HepG2 (cell line): ENCODE results near the gene SLC16A3.

ENCODE experiments used
- CHD2 ChIP-seq: IDR thresholded peaks from 2 replicates; pipeline ENCODE4 v1.6.1; 2011; ENCODE audit warnings: low read depth, low read length, improper control_type of control experiment
- HDAC1 ChIP-seq: sonication (generic); formaldehyde crosslinking; IDR thresholded peaks from 2 replicates; pipeline ENCODE4 v1.5.1; 2020; ENCODE audit warnings: mild to moderate bottlenecking, missing genetic modification reagents
- MAFK ChIP-seq, 2 experiments: IDR thresholded peaks in 1 of 2; conservative IDR thresholded peaks in 1 of 2; 2 replicates each; pipeline ENCODE4 v1.6.1; 2011; ENCODE audit warnings: improper control_type of control experiment in 2 of 2, low read length in 2 of 2
- POLR2A ChIP-seq, 2 experiments: IDR thresholded peaks; 2 replicates each; pipeline ENCODE4 v1.6.1; 2011; ENCODE audit warnings: low read depth in 2 of 2, low read length in 2 of 2, mild to moderate bottlenecking in 1 of 2, moderate library complexity in 1 of 2; ENCODE audit not compliant: insufficient read depth in 1 of 2
- SALL2 ChIP-seq: sonication (generic); formaldehyde crosslinking; IDR thresholded peaks from 2 replicates; pipeline ENCODE4 v1.8.1; 2023; ENCODE audit warnings: mild to moderate bottlenecking, missing genetic modification reagents, inconsistent platforms
- TGIF2 ChIP-seq: IDR thresholded peaks from 2 replicates; pipeline ENCODE4 v1.6.1; 2016; ENCODE audit warnings: control low read depth, missing compliant biosample characterization
- ZBTB21 ChIP-seq: sonication (generic); formaldehyde crosslinking; IDR thresholded peaks from 2 replicates; pipeline ENCODE4 v1.4.0; 2020; ENCODE audit warnings: missing genetic modification reagents
- ZBTB25 ChIP-seq: IDR thresholded peaks from 2 replicates; pipeline ENCODE4 v1.6.1; 2018; ENCODE audit warnings: missing genetic modification reagents
- ZNF616 ChIP-seq: sonication (generic); formaldehyde crosslinking; IDR thresholded peaks from 2 replicates; pipeline ENCODE4 v1.5.0; 2020; ENCODE audit warnings: low read depth, mild to moderate bottlenecking, missing genetic modification reagents
- TF ChIP-seq, protein P1 (sequence below): sonication (generic); formaldehyde crosslinking; IDR thresholded peaks from 2 replicates; pipeline ENCODE4 v1.5.0; 2020; ENCODE audit warnings: mild to moderate bottlenecking, missing genetic modification reagents, moderate library complexity
- TF ChIP-seq, protein P2 (sequence below): sonication (generic); formaldehyde crosslinking; conservative IDR thresholded peaks from 2 replicates; pipeline ENCODE4 v1.5.0; 2020; ENCODE audit warnings: missing genetic modification reagents
- TF ChIP-seq, protein P3 (sequence below): IDR thresholded peaks from 2 replicates; pipeline ENCODE4 v1.6.1; 2012; ENCODE audit warnings: inconsistent platforms

- TF ChIP-seq TGIF2 (CRISPR knock-in tag) (no peak), ZBTB25 (CRISPR knock-in tag) (no peak), ZBTB21 (CRISPR knock-in tag) (no peak), CHD2 (no peak), HDAC1 (no peak), POLR2A (IDR thresholded peaks at IDR 0.05; ENCODE audit: insufficient read depth in 1 of 2, low read depth in 2 of 2, low read length in 2 of 2) (peak in 1 of 2 experiments; percentile 29; a peak in 1 of 4 replicates), ZNF616 (CRISPR knock-in tag) (no peak), SALL2 (CRISPR knock-in tag) (no peak), MAFK (conservative IDR thresholded peaks at IDR 0.05 in 1 of 2, IDR thresholded peaks at IDR 0.05 in 1 of 2; ENCODE audit: low read length in 2 of 2) (no peak)
- TF ChIP-seq, protein P1, sequence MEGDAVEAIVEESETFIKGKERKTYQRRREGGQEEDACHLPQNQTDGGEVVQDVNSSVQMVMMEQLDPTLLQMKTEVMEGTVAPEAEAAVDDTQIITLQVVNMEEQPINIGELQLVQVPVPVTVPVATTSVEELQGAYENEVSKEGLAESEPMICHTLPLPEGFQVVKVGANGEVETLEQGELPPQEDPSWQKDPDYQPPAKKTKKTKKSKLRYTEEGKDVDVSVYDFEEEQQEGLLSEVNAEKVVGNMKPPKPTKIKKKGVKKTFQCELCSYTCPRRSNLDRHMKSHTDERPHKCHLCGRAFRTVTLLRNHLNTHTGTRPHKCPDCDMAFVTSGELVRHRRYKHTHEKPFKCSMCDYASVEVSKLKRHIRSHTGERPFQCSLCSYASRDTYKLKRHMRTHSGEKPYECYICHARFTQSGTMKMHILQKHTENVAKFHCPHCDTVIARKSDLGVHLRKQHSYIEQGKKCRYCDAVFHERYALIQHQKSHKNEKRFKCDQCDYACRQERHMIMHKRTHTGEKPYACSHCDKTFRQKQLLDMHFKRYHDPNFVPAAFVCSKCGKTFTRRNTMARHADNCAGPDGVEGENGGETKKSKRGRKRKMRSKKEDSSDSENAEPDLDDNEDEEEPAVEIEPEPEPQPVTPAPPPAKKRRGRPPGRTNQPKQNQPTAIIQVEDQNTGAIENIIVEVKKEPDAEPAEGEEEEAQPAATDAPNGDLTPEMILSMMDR, result no peak
- TF ChIP-seq, protein P2, sequence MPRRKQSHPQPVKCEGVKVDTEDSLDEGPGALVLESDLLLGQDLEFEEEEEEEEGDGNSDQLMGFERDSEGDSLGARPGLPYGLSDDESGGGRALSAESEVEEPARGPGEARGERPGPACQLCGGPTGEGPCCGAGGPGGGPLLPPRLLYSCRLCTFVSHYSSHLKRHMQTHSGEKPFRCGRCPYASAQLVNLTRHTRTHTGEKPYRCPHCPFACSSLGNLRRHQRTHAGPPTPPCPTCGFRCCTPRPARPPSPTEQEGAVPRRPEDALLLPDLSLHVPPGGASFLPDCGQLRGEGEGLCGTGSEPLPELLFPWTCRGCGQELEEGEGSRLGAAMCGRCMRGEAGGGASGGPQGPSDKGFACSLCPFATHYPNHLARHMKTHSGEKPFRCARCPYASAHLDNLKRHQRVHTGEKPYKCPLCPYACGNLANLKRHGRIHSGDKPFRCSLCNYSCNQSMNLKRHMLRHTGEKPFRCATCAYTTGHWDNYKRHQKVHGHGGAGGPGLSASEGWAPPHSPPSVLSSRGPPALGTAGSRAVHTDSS (CRISPR knock-in tag), result no peak
- TF ChIP-seq, protein P3, sequence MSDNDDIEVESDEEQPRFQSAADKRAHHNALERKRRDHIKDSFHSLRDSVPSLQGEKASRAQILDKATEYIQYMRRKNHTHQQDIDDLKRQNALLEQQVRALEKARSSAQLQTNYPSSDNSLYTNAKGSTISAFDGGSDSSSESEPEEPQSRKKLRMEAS, result no peak
Observed at GRCh38 chr17:82269882-82270500, 41.1 kb downstream of the SLC16A3 start.
